Astrocyte (in vitro differentiated cells and primary cell): ENCODE results near the gene HBP1. TPM values are rescaled to one million over a fixed set of nuclear protein-coding genes. Genes with fewer than 3 reads are reported as not detected.
"Not testable (repeated sequence)": the region's sequence is repeated elsewhere in the genome, so short reads cannot be mapped to it uniquely, and the experiment has no call there.

Source experiments
- DNase-seq: peaks from one replicate; pipeline ENCODE4 v3.0.0-alpha.2; 2010; ENCODE audit warnings: low read depth
- FAIRE-seq: peaks from 2 replicates; lab custom pipeline; 2011; peaks lifted over from hg19 to GRCh38; lab: Jason Lieb, UNC
- H2AFZ ChIP-seq: 2 replicates; pipeline ENCODE4 v1.6.0; 2012; ENCODE audit warnings: low read depth, low read length, inconsistent platforms
- H3K27ac ChIP-seq: 2 replicates; pipeline ENCODE4 v1.5.1; 2011; ENCODE audit warnings: low read depth, low read length, inconsistent platforms
- H3K27me3 ChIP-seq: 2 replicates; pipeline ENCODE4 v1.6.0; 2011; ENCODE audit warnings: low read length, inconsistent platforms; ENCODE audit not compliant: insufficient read depth
- H3K36me3 ChIP-seq: 2 replicates; pipeline ENCODE4 v1.5.1; 2011; ENCODE audit warnings: low read length, inconsistent platforms; ENCODE audit not compliant: insufficient read depth
- H3K4me1 ChIP-seq: 2 replicates; pipeline ENCODE4 v1.5.1; 2011; ENCODE audit warnings: low read length, inconsistent platforms; ENCODE audit not compliant: insufficient read depth
- H3K4me2 ChIP-seq: 2 replicates; pipeline ENCODE4 v1.6.0; 2012; ENCODE audit warnings: low read length, inconsistent platforms
- H3K4me3 ChIP-seq: 2 replicates; pipeline ENCODE4 v1.5.1; 2011; ENCODE audit warnings: low read depth, mild to moderate bottlenecking, low read length, inconsistent platforms; ENCODE audit not compliant: insufficient read depth
- H3K79me2 ChIP-seq: 2 replicates; pipeline ENCODE4 v1.6.0; 2012; ENCODE audit warnings: mild to moderate bottlenecking, low read length, inconsistent platforms; ENCODE audit not compliant: insufficient read depth
- H3K9ac ChIP-seq: 2 replicates; pipeline ENCODE4 v1.6.0; 2012; ENCODE audit warnings: mild to moderate bottlenecking, low read length, inconsistent platforms
- H3K9me3 ChIP-seq: 2 replicates; pipeline ENCODE4 v1.5.1; 2012; ENCODE audit warnings: low read depth, mild to moderate bottlenecking, low read length, inconsistent platforms; ENCODE audit not compliant: insufficient read depth
- H4K20me1 ChIP-seq: 2 replicates; pipeline ENCODE4 v1.6.0; 2012; ENCODE audit warnings: low read length, inconsistent platforms; ENCODE audit not compliant: insufficient read depth
- H3K27ac Mint-ChIP-seq: one replicate; pipeline ENCODE4 v1.8.0; 2021; ENCODE audit warnings: mild to moderate bottlenecking, mixed read lengths; ENCODE audit not compliant: unreplicated experiment
- H3K27me3 Mint-ChIP-seq: one replicate; pipeline ENCODE4 v1.8.0; 2021; ENCODE audit warnings: low read depth, mixed read lengths; ENCODE audit not compliant: unreplicated experiment
- H3K36me3 Mint-ChIP-seq: one replicate; pipeline ENCODE4 v1.8.0; 2021; ENCODE audit warnings: low read depth, mixed read lengths; ENCODE audit not compliant: unreplicated experiment
- H3K4me1 Mint-ChIP-seq: one replicate; pipeline ENCODE4 v1.8.0; 2021; ENCODE audit warnings: low read depth, mixed read lengths; ENCODE audit not compliant: unreplicated experiment
- H3K4me3 Mint-ChIP-seq: one replicate; pipeline ENCODE4 v1.8.0; 2021; ENCODE audit warnings: mild to moderate bottlenecking, moderate library complexity, mixed read lengths; ENCODE audit not compliant: unreplicated experiment
- H3K9me3 Mint-ChIP-seq: one replicate; pipeline ENCODE4 v1.8.0; 2021; ENCODE audit warnings: mild to moderate bottlenecking, mixed read lengths; ENCODE audit not compliant: unreplicated experiment
- EZH2 ChIP-seq: IDR thresholded peaks from 2 replicates; pipeline ENCODE4 v1.6.1; 2012; ENCODE audit warnings: mild to moderate bottlenecking, low read length, inconsistent platforms; ENCODE audit not compliant: insufficient read depth
- total RNA-seq: library from RNA; stranded (reverse); gene quantifications from 2 replicates; pipeline ENCODE4 v1.2.1, GENCODE V29; 2021
- TF ChIP-seq, protein P1 (sequence below): IDR thresholded peaks from 2 replicates; pipeline ENCODE4 v1.5.1; 2011; ENCODE audit warnings: low read depth, mild to moderate bottlenecking, inconsistent platforms, low read length, moderate library complexity; ENCODE audit not compliant: insufficient read depth

HBP1 gene
- total RNA-seq, 1 donor from 2014 or later: 46.2 TPM

DNA sequence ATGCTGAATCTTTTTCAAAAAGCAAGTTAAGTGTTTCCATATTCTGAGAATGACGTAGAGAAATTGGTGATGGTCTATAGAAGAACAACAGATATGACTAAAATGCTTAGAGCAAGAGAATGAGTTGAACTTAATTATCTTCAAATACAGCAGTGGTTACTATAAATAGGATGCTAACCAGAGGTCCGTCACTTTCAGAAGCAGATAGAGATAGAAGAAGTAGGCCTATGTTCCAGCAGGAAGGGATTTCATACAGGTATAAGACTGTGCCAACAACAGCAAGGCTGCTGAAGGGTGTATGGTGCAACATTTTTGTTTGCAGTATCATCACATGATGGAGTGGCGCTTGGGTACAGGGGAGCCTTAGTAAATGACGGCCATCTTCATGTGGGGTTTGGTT is 68.6 kb downstream of the HBP1 start:
- Mint-ChIP-seq H3K4me1 (peaks cover 23% of the 10 kb centered on the region), H3K27ac (no peak overlapping the region), H3K9me3 (no peaks in the 10 kb centered on the region), H3K36me3 (no peaks in the 10 kb centered on the region), H3K4me3 (no peak overlapping the region), H3K27me3 (no peaks in the 10 kb centered on the region)
- DNase-seq: no peak
- H4K20me1 ChIP-seq: no peaks in the 10 kb centered on the region
- H3K4me1 ChIP-seq: peaks cover 6% of the 10 kb centered on the region
- no peak overlapping the region for H3K4me3 ChIP-seq
- no peaks in the 10 kb centered on the region for H3K9me3 ChIP-seq
- H3K4me2 ChIP-seq: no peak overlapping the region
- no peak for FAIRE-seq
- no peaks in the 10 kb centered on the region for H3K79me2 ChIP-seq
- no peak overlapping the region for H2AFZ ChIP-seq
- H3K36me3 ChIP-seq: no peaks in the 10 kb centered on the region
- no peak overlapping the region for H3K9ac ChIP-seq
- H3K27ac ChIP-seq: no peak overlapping the region
- TF ChIP-seq EZH2: no peak
- no peaks in the 10 kb centered on the region for H3K27me3 ChIP-seq

DNA sequence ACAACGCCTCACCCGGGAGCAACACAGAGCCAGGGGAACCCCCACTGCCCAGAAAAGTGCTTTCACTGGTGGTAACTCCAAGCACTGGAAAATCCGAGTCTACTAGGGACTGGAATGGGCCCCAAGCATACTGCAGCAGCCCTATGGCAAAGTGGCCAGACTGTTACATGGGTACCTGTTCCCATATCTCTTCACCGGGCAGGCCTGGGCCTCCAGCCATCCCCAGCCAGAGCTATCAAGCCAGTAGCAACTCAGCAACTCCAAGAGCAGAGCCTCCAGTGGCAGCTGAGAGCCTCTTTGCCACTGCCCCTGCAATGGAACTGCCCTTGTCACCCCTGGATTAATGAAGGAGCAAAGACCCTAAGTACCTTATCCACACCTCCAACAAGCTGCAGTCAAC is 73.5 kb downstream of the HBP1 start:
- no peaks in the 10 kb centered on the region for H3K36me3 ChIP-seq
- no peaks in the 10 kb centered on the region for H3K79me2 ChIP-seq
- H3K9me3 ChIP-seq: no peaks in the 10 kb centered on the region
- no peaks in the 10 kb centered on the region for H3K27me3 Mint-ChIP-seq
- H3K27me3 ChIP-seq: no peaks in the 10 kb centered on the region
- H3K4me2 ChIP-seq: no peak overlapping the region
- H3K27ac ChIP-seq: no peak overlapping the region
- DNase-seq (no peak), FAIRE-seq (no peak)
- no peaks in the 10 kb centered on the region for H4K20me1 ChIP-seq
- TF ChIP-seq, protein P1, sequence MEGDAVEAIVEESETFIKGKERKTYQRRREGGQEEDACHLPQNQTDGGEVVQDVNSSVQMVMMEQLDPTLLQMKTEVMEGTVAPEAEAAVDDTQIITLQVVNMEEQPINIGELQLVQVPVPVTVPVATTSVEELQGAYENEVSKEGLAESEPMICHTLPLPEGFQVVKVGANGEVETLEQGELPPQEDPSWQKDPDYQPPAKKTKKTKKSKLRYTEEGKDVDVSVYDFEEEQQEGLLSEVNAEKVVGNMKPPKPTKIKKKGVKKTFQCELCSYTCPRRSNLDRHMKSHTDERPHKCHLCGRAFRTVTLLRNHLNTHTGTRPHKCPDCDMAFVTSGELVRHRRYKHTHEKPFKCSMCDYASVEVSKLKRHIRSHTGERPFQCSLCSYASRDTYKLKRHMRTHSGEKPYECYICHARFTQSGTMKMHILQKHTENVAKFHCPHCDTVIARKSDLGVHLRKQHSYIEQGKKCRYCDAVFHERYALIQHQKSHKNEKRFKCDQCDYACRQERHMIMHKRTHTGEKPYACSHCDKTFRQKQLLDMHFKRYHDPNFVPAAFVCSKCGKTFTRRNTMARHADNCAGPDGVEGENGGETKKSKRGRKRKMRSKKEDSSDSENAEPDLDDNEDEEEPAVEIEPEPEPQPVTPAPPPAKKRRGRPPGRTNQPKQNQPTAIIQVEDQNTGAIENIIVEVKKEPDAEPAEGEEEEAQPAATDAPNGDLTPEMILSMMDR: no peak
- TF ChIP-seq EZH2: no peak
- no peak overlapping the region for H3K27ac Mint-ChIP-seq
- peaks cover 8% of the 10 kb centered on the region for H3K9me3 Mint-ChIP-seq
- no peak overlapping the region for H3K9ac ChIP-seq
- H3K4me3 ChIP-seq: no peak overlapping the region
- peaks cover 33% of the 10 kb centered on the region for H3K36me3 Mint-ChIP-seq
- no peaks in the 10 kb centered on the region for H3K4me1 ChIP-seq
- H3K4me1 Mint-ChIP-seq: no peaks in the 10 kb centered on the region
- no peak overlapping the region for H3K4me3 Mint-ChIP-seq
- H2AFZ ChIP-seq: no peak overlapping the region

DNA sequence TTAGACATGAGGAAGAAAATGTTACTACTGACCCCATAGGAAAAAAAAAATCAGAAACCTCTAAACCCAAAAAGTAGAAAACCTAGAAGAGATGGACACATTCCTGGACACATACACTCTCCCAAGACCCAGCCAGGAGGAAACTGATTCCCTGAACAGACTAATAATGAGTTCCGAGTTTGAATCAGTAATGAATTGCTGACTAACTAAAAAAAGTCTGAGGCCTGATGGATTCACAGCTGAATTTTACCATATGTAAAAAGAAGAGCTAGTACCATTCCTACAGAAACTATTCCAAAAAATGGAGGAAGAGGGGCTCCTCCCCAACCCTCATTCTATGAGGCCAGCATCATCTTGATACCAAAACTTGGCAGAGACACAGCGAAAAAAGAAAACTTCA is 75.8 kb downstream of the HBP1 start:
- H3K36me3 Mint-ChIP-seq: peaks cover 39% of the 10 kb centered on the region
- no peak for FAIRE-seq

DNA sequence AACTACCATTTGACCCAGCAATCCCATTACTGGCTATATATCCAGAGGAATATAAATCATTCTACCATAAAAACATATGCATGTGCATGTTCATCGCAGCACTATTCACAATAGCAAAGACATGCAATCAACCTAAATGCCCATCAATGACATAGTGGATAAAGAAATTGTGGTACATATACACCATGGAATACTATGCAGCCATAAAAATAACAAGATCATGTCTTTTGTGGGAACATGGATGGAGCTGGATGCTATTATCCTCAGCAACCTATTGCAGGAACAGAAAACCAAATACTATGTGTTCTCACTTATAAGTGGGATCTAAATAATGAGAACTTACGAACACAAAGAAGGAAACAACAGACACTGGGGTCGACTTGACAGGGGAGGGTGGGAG is 78.0 kb downstream of the HBP1 start:
- H3K4me3 Mint-ChIP-seq, H4K20me1 ChIP-seq, H3K4me1 ChIP-seq, H3K36me3 ChIP-seq, H3K27me3 Mint-ChIP-seq, H3K27me3 ChIP-seq, H3K79me2 ChIP-seq, H3K9me3 ChIP-seq, H3K9ac ChIP-seq, H3K27ac Mint-ChIP-seq, DNase-seq, H3K4me3 ChIP-seq, H3K9me3 Mint-ChIP-seq, H2AFZ ChIP-seq, H3K4me1 Mint-ChIP-seq, FAIRE-seq, H3K4me2 ChIP-seq, H3K27ac ChIP-seq: not testable (repeated sequence)
- H3K36me3 Mint-ChIP-seq: peaks cover 39% of the 10 kb centered on the region

More for the DNA sequence above, 75.8 kb downstream of the HBP1 start:
- Mint-ChIP-seq H3K27ac (no peak overlapping the region), H3K9me3 (peaks cover 8% of the 10 kb centered on the region), H3K27me3 (no peaks in the 10 kb centered on the region), H3K4me1 (no peaks in the 10 kb centered on the region), H3K4me3 (no peak overlapping the region)
- no peaks in the 10 kb centered on the region for H3K4me1 ChIP-seq
- DNase-seq: no peak
- H4K20me1 ChIP-seq: no peaks in the 10 kb centered on the region
- H3K9ac ChIP-seq: no peak overlapping the region
- H3K36me3 ChIP-seq: no peaks in the 10 kb centered on the region
- no peak overlapping the region for H3K4me2 ChIP-seq
- no peak overlapping the region for H3K27ac ChIP-seq
- H3K4me3 ChIP-seq: no peak overlapping the region
- H3K9me3 ChIP-seq: no peaks in the 10 kb centered on the region
- TF ChIP-seq, protein P1: no peak
- no peak for TF ChIP-seq EZH2
- H2AFZ ChIP-seq: no peak overlapping the region
- no peaks in the 10 kb centered on the region for H3K79me2 ChIP-seq
- H3K27me3 ChIP-seq: no peaks in the 10 kb centered on the region
